ENCODE results near the gene AOPEP.

GRCh38 chr9:94760010-94760409, 33.5 kb downstream of the AOPEP start:
- TF ChIP-seq CTCF (IDR thresholded peaks at IDR 0.05) = no peak
- no peak for TF ChIP-seq FOXJ3 (CRISPR knock-in tag; IDR thresholded peaks at IDR 0.05)
- TF ChIP-seq EP300 (IDR thresholded peaks at IDR 0.05; ENCODE audit: borderline replicate concordance in 1 of 2, low read depth in 1 of 2, low read length in 1 of 2) = no peak
- TF ChIP-seq YY1 (IDR thresholded peaks at IDR 0.05; ENCODE audit: low read depth) = no peak
- no peak for TF ChIP-seq GABPA (IDR thresholded peaks at IDR 0.05; ENCODE audit: low read depth)
- TF ChIP-seq FOXM1 (IDR thresholded peaks at IDR 0.05; ENCODE audit: low read depth) = no peak
